PC-3 (cell line): Measurements from ENCODE around the gene HIPK2. TPM values are rescaled to one million over a fixed set of nuclear protein-coding genes. Genes with fewer than 3 reads are reported as not detected.

Experiments used
- ATAC-seq: fragments of 200-7000 bp; cut with Tn5 transposase; 2 replicates; pipeline ENCODE4 v1.9.1; 2020; ENCODE audit warnings: mild to moderate bottlenecking, moderate library complexity
- BruUV-seq: library from RNA; stranded (reverse); fragments of 400-500 nt; replicated peaks from 2 replicates; lab custom pipeline; 2021; lab: Mats Ljungman, UMichigan
- CTCF ChIA-PET: fragments of 300-600 bp; sonication (Branson Sonifier 250); formaldehyde crosslinking; loops from one replicate; lab custom pipeline; 2022; ENCODE audit warnings: antibody characterized with exemption; lab: Charles Lee
- POLR2A ChIA-PET: fragments of 300-600 bp; sonication (Branson Sonifier 250); formaldehyde crosslinking; loops from one replicate; lab custom pipeline; 2022; ENCODE audit warnings: antibody characterized with exemption; ENCODE audit not compliant: unreplicated experiment; lab: Charles Lee
- DNase-seq: peaks from one replicate; pipeline ENCODE4 v3.0.0-alpha.2; 2015
- H2AFZ ChIP-seq: fragments of 300-600 bp; sonication (generic); 2 replicates; pipeline ENCODE4 v1.6.0; 2016; ENCODE audit warnings: antibody characterized with exemption, low read length
- H3F3A ChIP-seq: fragments of 300-600 bp; sonication (generic); one replicate; pipeline ENCODE4 v1.6.0; 2017; ENCODE audit warnings: antibody characterized with exemption, low read length, control low read depth, mild to moderate bottlenecking; ENCODE audit not compliant: unreplicated experiment
- H3K27ac ChIP-seq: fragments of 300-600 bp; sonication (generic); 2 replicates; pipeline ENCODE4 v1.5.1; 2016; ENCODE audit warnings: mild to moderate bottlenecking, low read length
- H3K27me3 ChIP-seq: fragments of 300-600 bp; sonication (generic); 2 replicates; pipeline ENCODE4 v1.6.1; 2016; ENCODE audit warnings: low read length, mixed read lengths
- H3K36me3 ChIP-seq: fragments of 300-600 bp; sonication (generic); 2 replicates; pipeline ENCODE4 v1.6.1; 2016; ENCODE audit warnings: low read depth, mixed run types, low read length, mixed read lengths
- H3K4me1 ChIP-seq: fragments of 300-600 bp; sonication (generic); 2 replicates; pipeline ENCODE4 v1.5.1; 2016; ENCODE audit warnings: low read length; ENCODE audit not compliant: insufficient read depth
- H3K4me2 ChIP-seq: fragments of 300-600 bp; sonication (generic); 2 replicates; pipeline ENCODE4 v1.6.0; 2016; ENCODE audit warnings: low read length
- H3K4me3 ChIP-seq: fragments of 300-600 bp; sonication (generic); 2 replicates; pipeline ENCODE4 v1.5.1; 2016; ENCODE audit warnings: mild to moderate bottlenecking, low read length, mixed read lengths
- H3K79me2 ChIP-seq: fragments of 300-600 bp; sonication (generic); 2 replicates; pipeline ENCODE4 v1.6.1; 2017; ENCODE audit warnings: low read length, mixed read lengths
- H3K9ac ChIP-seq: fragments of 300-600 bp; sonication (generic); 2 replicates; pipeline ENCODE4 v1.6.0; 2016; ENCODE audit warnings: mild to moderate bottlenecking, low read length
- H3K9me2 ChIP-seq: fragments of 300-600 bp; sonication (generic); replicated peaks from 2 replicates; pipeline ENCODE4 v1.6.1; 2016; ENCODE audit warnings: mixed run types, low read length, mixed read lengths
- H3K9me3 ChIP-seq: fragments of 300-600 bp; sonication (generic); 2 replicates; pipeline ENCODE4 v1.6.1; 2016; ENCODE audit warnings: low read length, mixed read lengths
- H4K20me1 ChIP-seq: fragments of 300-600 bp; sonication (generic); 2 replicates; pipeline ENCODE4 v1.6.1; 2016; ENCODE audit warnings: low read length, mixed read lengths
- CTCF ChIP-seq: fragments of 300-600 bp; sonication (generic); conservative IDR thresholded peaks from 2 replicates; pipeline ENCODE4 v1.5.1; 2017; ENCODE audit warnings: antibody characterized with exemption, low read depth, mild to moderate bottlenecking, low read length
- EZH2 ChIP-seq: fragments of 300-600 bp; sonication (generic); IDR thresholded peaks from one replicate; pipeline ENCODE4 v1.6.1; 2017; ENCODE audit warnings: antibody characterized with exemption, mild to moderate bottlenecking, low read length; ENCODE audit not compliant: unreplicated experiment
- EZH2phosphoT487 ChIP-seq: fragments of 300-600 bp; sonication (generic); IDR thresholded peaks from 2 replicates; pipeline ENCODE4 v1.6.1; 2018; ENCODE audit warnings: mild to moderate bottlenecking, antibody characterized with exemption, low read length, borderline replicate concordance
- intact Hi-C: fragments of 100-400 bp; cut with micrococcal nuclease; formaldehyde crosslinking; loops from 2 replicates; pipeline ENCODE4 v1.9.0; 2023
- total RNA-seq: library from RNA; depleted of rRNA; stranded (reverse); fragments of >200 nt; gene quantifications from 2 replicates; pipeline ENCODE4 v1.2.3, GENCODE V29; 2014

HIPK2 gene
- total RNA-seq, 1 experiment from 2014 or later = 38.1 TPM

GRCh38 chr7:139695051-139695450 lies 82.7 kb downstream of the HIPK2 start:
- Histone ChIP-seq H3F3A (no peaks in the 10 kb centered on the region), H3K4me1 (no peaks in the 10 kb centered on the region; the same call in 1 of the 2 replicates), H3K27me3 (no peaks in the 10 kb centered on the region), H3K9ac (no peak overlapping the region), H4K20me1 (0 out of 2 replicates have a peak, but pooled peaks cover 3% of the 10 kb centered on the region), H3K9me2 (no peaks in the 10 kb centered on the region), H3K4me2 (no peak overlapping the region), H3K79me2 (peaks cover 96% of the 10 kb centered on the region), H3K9me3 (no peaks in the 10 kb centered on the region), H3K36me3 (peaks cover 61% of the 10 kb centered on the region), H3K4me3 (no peak overlapping the region), H3K27ac (no peak overlapping the region), H2AFZ (no peak overlapping the region)
- intact Hi-C loops = no loop called here
- ATAC-seq (no peak), DNase-seq (no peak)
- ChIA-PET CTCF (no interaction called here), POLR2A (no interaction called here)
- no TSS peak for BruUV-seq
- TF ChIP-seq EZH2phosphoT487 = no peak
- TF ChIP-seq EZH2 = no peak
- TF ChIP-seq CTCF = no peak

DNA sequence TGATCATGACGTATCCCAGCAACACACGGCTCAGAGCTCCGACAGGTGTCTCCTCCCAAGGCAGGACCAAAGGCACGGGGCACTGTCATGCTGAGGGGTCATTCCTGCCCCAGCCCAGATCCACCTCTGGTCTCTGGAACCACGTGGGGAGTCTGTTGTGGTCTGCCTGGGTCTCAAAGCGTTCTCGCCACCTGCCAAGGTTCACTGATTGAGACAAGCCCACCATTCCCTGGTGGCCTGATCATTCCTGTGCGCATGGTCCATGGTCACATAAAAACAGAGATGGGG lies 83.5 kb downstream of the HIPK2 start:
- POLR2A ChIA-PET = no interaction called here
- no peaks in the 10 kb centered on the region for H3K27me3 ChIP-seq
- H3K9me2 ChIP-seq = no peaks in the 10 kb centered on the region
- no peak for DNase-seq
- intact Hi-C loops = no loop called here
- 0 out of 2 replicates have a peak, but pooled peaks cover 3% of the 10 kb centered on the region for H4K20me1 ChIP-seq
- H3K27ac ChIP-seq = no peak overlapping the region
- no peak overlapping the region for H3K4me3 ChIP-seq
- no peak for TF ChIP-seq EZH2
- TF ChIP-seq CTCF = no peak
- no peak for TF ChIP-seq EZH2phosphoT487
- H3K36me3 ChIP-seq = peaks cover 59% of the 10 kb centered on the region
- no peak overlapping the region for H2AFZ ChIP-seq
- no peak overlapping the region for H3K9ac ChIP-seq
- no peak overlapping the region for H3K4me2 ChIP-seq
- CTCF ChIA-PET = no interaction called here
- H3K4me1 ChIP-seq = no peaks in the 10 kb centered on the region; the same call in 1 of the 2 replicates
- no peaks in the 10 kb centered on the region for H3K9me3 ChIP-seq
- H3F3A ChIP-seq = no peaks in the 10 kb centered on the region
- peaks cover 92% of the 10 kb centered on the region for H3K79me2 ChIP-seq
- no TSS peak for BruUV-seq
- ATAC-seq = no peak

DNA sequence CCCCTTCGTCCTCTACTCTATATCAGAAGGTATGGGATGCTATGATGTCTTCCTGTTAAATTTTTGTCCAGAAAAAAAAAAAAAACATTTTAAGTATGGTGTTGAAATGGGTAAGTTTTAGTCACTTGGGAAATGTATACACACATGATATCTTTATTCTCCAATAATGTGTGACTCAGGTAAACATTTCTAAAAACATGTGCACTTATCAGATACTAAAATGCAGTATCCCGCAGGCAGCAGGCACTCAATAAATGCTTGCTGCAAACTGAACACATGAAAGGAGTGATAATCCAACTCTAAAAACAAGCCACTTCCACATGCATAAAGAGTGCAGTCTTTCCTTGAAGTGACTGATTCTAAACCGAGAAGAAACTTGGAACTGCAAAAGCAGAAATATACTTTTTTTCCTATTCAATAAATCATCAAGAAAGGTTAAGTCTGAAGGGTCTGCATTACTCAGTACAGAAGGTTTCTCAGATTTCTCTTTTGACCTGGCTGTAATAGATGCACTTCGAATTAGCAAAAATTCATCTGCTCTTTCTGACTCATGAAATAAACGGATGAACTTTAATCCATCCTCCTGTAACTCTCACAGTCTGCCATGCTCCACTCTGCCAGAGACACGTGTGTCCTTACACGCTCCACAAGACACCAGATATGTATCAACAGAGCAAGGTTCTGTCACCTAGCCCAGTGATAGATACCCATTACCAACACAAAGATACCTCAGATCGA lies 84.0 kb downstream of the HIPK2 start:
- H3K27me3 ChIP-seq = no peaks in the 10 kb centered on the region
- H3K36me3 ChIP-seq = peaks cover 59% of the 10 kb centered on the region
- no peaks in the 10 kb centered on the region for H3K9me2 ChIP-seq
- no peaks in the 10 kb centered on the region; the same call in 1 of the 2 replicates for H3K4me1 ChIP-seq
- ChIA-PET CTCF (no interaction called here), POLR2A (no interaction called here)
- no peaks in the 10 kb centered on the region for H3K9me3 ChIP-seq
- H3K27ac ChIP-seq = no peak overlapping the region
- H3K4me3 ChIP-seq = no peak overlapping the region
- DNase-seq = no peak
- H3K4me2 ChIP-seq = no peak overlapping the region
- H3K9ac ChIP-seq = no peak overlapping the region
- H2AFZ ChIP-seq = no peak overlapping the region
- no TSS peak for BruUV-seq
- H4K20me1 ChIP-seq = 0 out of 2 replicates have a peak, but pooled peaks cover 3% of the 10 kb centered on the region
- no peak for ATAC-seq
- intact Hi-C loops = no loop called here
- H3F3A ChIP-seq = no peaks in the 10 kb centered on the region
- H3K79me2 ChIP-seq = peaks cover 92% of the 10 kb centered on the region
- TF ChIP-seq EZH2phosphoT487 = no peak
- TF ChIP-seq EZH2 = no peak
- no peak for TF ChIP-seq CTCF
